Measurements from ENCODE around the gene TLR8. TPM values are rescaled to one million over a fixed set of nuclear protein-coding genes. Genes with fewer than 3 reads are reported as not detected.

TLR8 gene
- total RNA-seq, 1 donor from 2014 or later, result not detected

GRCh38 chrX:12951595-12951975 is 45.2 kb downstream of the TLR8 start:
- FAIRE-seq (no peak), DNase-seq (ENCODE audit: low read depth) (no peak)
- Histone ChIP-seq H3K27me3 (ENCODE audit: control insufficient read depth, insufficient read depth, low read length) (no peaks in the 10 kb centered on the region), H3K4me3 (ENCODE audit: low read depth, low read length) (no peak overlapping the region), H3K36me3 (ENCODE audit: control insufficient read depth, insufficient read depth, low read length) (no peaks in the 10 kb centered on the region)
- TF ChIP-seq, protein P1, sequence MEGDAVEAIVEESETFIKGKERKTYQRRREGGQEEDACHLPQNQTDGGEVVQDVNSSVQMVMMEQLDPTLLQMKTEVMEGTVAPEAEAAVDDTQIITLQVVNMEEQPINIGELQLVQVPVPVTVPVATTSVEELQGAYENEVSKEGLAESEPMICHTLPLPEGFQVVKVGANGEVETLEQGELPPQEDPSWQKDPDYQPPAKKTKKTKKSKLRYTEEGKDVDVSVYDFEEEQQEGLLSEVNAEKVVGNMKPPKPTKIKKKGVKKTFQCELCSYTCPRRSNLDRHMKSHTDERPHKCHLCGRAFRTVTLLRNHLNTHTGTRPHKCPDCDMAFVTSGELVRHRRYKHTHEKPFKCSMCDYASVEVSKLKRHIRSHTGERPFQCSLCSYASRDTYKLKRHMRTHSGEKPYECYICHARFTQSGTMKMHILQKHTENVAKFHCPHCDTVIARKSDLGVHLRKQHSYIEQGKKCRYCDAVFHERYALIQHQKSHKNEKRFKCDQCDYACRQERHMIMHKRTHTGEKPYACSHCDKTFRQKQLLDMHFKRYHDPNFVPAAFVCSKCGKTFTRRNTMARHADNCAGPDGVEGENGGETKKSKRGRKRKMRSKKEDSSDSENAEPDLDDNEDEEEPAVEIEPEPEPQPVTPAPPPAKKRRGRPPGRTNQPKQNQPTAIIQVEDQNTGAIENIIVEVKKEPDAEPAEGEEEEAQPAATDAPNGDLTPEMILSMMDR (IDR thresholded peaks at IDR 0.05; ENCODE audit: insufficient read depth, low read length, severe bottlenecking), result no peak

GRCh38 chrX:12953420-12953819 is 47.0 kb downstream of the TLR8 start:
- H3K36me3 ChIP-seq (ENCODE audit: control insufficient read depth, insufficient read depth, low read length), result no peaks in the 10 kb centered on the region
- TF ChIP-seq, protein P1 (IDR thresholded peaks at IDR 0.05; ENCODE audit: insufficient read depth, low read length, severe bottlenecking), result no peak
- H3K27me3 ChIP-seq (ENCODE audit: control insufficient read depth, insufficient read depth, low read length), result no peaks in the 10 kb centered on the region
- FAIRE-seq, result no peak
- DNase-seq (ENCODE audit: low read depth), result no peak
- no peak overlapping the region for H3K4me3 ChIP-seq (ENCODE audit: low read depth, low read length)

GRCh38 chrX:12954376-12954775 is 48.0 kb downstream of the TLR8 start:
- TF ChIP-seq, protein P1 (IDR thresholded peaks at IDR 0.05; ENCODE audit: insufficient read depth, low read length, severe bottlenecking), result no peak
- FAIRE-seq, result no peak
- Histone ChIP-seq H3K4me3 (ENCODE audit: low read depth, low read length) (no peak overlapping the region), H3K27me3 (ENCODE audit: control insufficient read depth, insufficient read depth, low read length) (no peaks in the 10 kb centered on the region), H3K36me3 (ENCODE audit: control insufficient read depth, insufficient read depth, low read length) (no peaks in the 10 kb centered on the region)
- no peak for DNase-seq (ENCODE audit: low read depth)

GRCh38 chrX:12954981-12955380 is 48.6 kb downstream of the TLR8 start:
- H3K36me3 ChIP-seq (ENCODE audit: control insufficient read depth, insufficient read depth, low read length), result no peaks in the 10 kb centered on the region
- no peaks in the 10 kb centered on the region for H3K27me3 ChIP-seq (ENCODE audit: control insufficient read depth, insufficient read depth, low read length)
- no peak overlapping the region for H3K4me3 ChIP-seq (ENCODE audit: low read depth, low read length)
- DNase-seq (ENCODE audit: low read depth) (no peak), FAIRE-seq (no peak)
- TF ChIP-seq, protein P1 (IDR thresholded peaks at IDR 0.05; ENCODE audit: insufficient read depth, low read length, severe bottlenecking), result no peak

DNA sequence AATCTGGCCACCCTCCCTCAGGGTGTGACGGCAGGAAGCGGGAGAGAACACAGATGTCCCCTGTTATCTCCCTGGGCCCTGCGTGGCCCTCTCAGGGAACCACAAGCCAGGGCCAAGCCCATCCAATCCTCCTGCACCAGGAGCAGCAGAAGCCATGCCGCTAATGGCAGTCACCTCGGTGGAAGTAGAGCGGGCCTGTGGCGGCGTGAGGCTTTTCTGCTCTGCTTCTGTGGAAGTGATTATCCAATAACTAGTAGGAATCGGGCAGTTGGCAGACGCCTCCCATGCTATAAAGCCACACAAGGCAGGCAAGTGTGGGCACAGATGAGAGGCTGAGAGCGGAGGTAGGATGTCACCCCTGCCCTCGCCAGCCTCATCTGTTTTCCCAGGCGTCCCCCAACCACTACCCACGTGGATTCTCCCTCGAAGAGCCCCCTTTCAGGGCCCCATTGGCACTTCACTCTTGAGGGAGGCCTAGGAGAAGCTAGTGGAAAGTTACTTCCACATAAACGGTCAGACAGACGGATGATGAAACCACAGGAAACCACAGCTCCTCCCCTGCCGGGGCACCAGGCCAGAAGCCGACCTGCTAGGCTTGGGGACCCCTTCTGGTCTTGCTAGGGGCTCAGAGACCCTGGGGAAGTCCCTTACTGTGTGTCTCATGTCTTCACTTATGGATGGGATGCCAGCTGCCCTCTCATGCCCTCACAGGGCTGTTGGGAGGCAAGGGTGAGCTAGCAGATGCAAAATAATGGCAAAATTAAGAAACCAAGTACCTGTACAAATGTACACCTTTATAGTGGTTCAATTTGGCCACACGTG is 49.7 kb downstream of the TLR8 start:
- DNase-seq (ENCODE audit: low read depth) (peak; percentile 66), FAIRE-seq (no peak)
- no peaks in the 10 kb centered on the region for H3K36me3 ChIP-seq (ENCODE audit: control insufficient read depth, insufficient read depth, low read length)
- H3K4me3 ChIP-seq (ENCODE audit: low read depth, low read length), result no peak overlapping the region
- no peaks in the 10 kb centered on the region for H3K27me3 ChIP-seq (ENCODE audit: control insufficient read depth, insufficient read depth, low read length)
- TF ChIP-seq, protein P1 (IDR thresholded peaks at IDR 0.05; ENCODE audit: insufficient read depth, low read length, severe bottlenecking), result no peak

Data from bronchial epithelial cell (primary cell).